HG03342 (cell line): Measurements from ENCODE around the gene RAI1.
"Not testable (repeated sequence)": the region's sequence is repeated elsewhere in the genome, so short reads cannot be mapped to it uniquely, and the experiment has no call there.

Source experiments
- ATAC-seq: cut with Tn5 transposase; IDR thresholded peaks from one replicate; pipeline ENCODE4 v1.9.1; 2021; ENCODE audit warnings: mild to moderate bottlenecking, moderate library complexity; ENCODE audit not compliant: unreplicated experiment

RAI1 gene

DNA sequence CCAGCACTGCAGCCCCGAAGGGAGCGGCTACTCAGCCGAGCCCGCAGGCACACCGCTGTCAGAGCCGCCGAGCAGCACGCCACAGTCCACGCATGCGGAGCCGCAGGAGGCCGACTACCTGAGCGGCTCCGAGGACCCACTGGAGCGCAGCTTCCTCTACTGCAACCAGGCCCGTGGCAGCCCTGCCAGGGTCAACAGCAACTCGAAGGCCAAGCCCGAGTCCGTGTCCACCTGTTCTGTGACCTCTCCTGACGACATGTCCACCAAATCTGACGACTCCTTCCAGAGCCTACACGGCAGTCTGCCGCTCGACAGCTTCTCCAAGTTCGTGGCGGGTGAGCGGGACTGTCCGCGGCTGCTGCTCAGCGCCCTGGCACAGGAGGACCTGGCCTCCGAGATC, 113.1 kb downstream of the RAI1 start:
- ATAC-seq = no peak

- ATAC-seq = no peak
These were observed 114.0 kb downstream of the RAI1 start for GRCh38 chr17:17795296-17795695.

DNA sequence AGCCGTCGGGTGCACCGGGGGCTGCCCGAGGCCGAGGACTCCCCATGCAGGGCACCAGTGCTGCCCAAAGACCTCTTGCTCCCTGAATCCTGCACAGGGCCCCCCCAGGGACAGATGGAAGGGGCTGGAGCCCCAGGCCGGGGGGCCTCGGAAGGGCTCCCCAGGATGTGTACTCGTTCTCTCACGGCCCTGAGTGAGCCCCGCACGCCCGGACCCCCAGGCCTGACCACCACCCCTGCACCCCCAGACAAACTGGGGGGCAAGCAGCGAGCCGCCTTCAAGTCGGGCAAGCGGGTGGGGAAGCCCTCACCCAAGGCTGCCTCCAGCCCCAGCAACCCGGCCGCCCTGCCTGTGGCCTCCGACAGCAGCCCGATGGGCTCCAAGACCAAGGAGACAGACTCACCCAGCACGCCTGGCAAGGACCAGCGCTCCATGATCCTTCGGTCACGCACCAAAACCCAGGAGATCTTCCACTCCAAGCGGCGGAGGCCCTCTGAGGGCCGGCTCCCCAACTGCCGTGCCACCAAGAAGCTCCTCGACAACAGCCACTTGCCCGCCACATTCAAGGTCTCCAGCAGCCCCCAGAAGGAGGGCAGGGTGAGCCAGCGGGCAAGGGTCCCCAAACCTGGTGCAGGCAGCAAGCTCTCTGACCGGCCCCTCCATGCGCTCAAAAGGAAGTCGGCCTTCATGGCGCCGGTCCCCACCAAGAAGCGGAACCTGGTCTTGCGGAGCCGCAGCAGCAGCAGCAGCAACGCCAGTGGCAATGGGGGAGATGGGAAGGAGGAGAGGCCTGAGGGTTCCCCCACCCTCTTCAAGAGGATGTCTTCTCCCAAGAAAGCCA, 114.9 kb downstream of the RAI1 start:
- no peak for ATAC-seq

- ATAC-seq = no peak
These were observed 115.5 kb downstream of the RAI1 start for GRCh38 chr17:17796787-17797061.

DNA sequence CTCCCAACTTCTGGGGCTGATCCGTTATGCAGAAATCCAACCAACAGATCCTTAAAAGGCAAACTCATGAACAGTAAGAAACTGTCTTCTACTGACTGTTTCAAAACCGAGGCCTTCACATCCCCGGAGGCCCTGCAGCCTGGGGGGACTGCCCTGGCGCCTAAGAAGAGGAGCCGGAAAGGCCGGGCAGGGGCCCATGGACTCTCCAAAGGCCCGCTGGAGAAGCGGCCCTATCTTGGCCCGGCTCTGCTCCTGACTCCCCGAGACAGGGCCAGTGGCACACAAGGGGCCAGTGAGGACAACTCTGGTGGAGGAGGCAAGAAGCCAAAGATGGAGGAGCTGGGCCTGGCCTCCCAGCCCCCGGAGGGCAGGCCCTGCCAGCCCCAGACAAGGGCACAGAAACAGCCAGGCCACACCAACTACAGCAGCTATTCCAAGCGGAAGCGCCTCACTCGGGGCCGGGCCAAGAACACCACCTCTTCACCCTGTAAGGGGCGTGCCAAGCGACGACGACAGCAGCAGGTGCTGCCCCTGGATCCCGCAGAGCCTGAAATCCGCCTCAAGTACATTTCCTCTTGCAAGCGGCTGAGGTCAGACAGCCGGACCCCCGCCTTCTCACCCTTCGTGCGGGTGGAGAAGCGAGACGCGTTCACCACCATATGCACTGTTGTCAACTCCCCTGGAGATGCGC, 116.0 kb downstream of the RAI1 start:
- ATAC-seq = no peak

DNA sequence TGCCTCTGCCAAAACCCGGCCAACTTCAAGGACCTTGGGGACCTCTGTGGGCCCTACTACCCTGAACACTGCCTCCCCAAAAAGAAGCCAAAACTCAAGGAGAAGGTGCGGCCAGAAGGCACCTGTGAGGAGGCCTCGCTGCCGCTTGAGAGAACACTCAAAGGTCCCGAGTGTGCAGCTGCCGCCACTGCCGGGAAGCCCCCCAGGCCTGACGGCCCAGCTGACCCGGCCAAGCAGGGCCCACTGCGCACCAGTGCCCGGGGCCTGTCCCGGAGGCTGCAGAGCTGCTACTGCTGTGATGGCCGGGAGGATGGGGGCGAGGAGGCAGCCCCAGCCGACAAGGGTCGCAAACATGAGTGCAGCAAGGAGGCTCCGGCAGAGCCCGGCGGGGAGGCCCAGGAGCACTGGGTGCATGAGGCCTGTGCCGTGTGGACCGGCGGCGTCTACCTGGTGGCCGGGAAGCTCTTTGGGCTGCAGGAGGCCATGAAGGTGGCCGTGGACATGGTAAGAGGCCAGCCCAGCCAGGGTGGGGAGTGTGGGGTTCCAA, 116.8 kb downstream of the RAI1 start:
- no peak for ATAC-seq

DNA sequence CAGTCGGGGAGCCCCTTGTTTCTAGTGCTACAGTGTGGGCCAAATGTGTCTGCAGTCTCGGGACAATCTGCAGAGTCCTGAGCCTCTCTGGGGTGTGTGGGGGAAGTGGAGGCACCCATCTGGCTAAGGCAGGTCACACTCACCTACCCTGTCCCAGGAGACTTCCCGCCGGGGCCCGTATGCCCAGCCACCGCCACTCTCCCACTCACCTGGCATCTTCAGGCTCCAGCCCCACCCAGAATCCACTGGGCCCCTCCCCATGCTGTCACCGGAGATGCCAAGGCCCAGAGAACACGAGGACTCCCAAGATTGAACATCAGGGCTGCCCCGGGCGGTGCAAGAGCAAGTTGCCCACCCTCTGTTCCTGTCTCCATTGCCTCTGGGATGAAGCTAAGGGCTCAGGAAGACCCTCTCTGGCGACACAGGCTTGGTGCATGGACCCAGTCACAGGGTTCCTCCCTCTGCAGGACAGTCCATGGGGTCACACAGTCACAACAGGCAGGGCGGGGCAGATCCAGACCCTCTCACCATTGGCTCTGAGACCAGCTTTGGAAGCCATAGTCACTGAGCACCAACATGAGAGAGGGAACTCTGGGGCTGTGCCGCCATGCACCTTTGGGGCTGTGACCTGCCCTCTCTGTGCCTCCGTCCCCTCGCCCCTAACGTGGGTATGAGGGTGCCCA, 117.5 kb downstream of the RAI1 start:
- ATAC-seq = no peak

DNA sequence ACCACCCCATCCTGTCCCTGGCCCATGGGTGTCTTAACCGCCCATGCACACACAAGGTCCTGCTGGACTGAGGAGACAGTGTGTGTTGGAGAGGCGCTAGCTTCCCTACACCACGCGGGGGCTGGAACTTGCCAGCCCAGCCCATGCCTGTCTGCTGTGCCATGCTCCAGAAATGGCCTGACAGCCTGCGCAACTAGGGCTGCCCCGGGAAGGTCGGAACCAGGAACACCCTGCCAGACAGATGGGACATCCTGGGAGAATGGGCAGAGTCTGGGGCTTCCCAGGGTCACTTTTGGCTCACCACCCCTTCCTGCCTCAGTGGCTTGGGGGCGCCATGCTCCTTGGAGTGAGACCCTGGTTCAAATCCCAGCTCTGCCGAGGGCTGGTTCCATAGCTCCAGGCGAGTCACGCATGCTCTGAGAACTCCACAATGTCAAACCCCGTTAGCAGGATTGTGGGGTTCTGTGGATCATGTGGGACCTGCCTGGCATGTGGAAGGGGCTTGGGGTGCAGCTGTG, 119.3 kb downstream of the RAI1 start:
- no peak for ATAC-seq

- no peak for ATAC-seq
These were observed 120.7 kb downstream of the RAI1 start for GRCh38 chr17:17801800-17802481.

DNA sequence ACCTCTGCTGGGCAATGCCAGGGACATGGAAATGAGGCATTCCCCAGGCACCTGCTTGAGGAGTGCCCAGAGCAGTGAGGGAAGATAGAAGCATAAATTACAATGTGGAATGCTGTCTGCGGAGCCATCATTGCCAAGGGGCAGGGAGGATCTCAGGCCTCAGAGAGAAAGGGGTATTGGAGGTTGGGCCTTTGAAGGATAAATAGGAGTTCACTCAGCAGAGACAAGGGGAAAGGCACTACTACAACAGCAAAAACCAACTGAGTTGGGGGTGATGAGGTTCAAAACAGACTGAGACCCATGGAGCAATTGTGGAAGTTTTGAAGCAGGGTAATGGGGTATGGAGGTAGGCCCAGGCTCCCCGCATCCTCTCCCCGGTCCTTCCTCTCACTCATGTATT, 122.7 kb downstream of the RAI1 start:
- no peak for ATAC-seq

DNA sequence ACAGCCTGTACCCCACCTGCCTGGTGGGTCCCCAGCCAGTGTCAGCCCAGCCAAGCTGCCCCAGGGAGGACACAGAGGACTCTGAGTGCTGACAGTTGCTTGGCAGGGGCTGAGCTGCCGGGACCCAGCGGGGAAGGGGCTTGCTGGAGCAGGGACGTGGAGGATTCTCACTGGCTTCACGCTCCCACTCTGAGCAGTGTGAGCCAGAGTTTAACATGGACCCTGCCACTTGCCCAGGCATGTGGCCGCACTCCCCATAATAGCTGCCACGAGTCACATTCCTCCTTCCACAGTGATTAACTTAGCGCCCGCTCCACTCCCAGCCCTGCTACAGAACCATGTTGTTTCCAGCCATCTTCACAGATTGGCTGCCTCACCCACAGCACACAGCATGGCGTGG, 124.3 kb downstream of the RAI1 start:
- ATAC-seq = no peak

GRCh38 chr17:17806035-17806434, 124.8 kb downstream of the RAI1 start:
- no peak for ATAC-seq

DNA sequence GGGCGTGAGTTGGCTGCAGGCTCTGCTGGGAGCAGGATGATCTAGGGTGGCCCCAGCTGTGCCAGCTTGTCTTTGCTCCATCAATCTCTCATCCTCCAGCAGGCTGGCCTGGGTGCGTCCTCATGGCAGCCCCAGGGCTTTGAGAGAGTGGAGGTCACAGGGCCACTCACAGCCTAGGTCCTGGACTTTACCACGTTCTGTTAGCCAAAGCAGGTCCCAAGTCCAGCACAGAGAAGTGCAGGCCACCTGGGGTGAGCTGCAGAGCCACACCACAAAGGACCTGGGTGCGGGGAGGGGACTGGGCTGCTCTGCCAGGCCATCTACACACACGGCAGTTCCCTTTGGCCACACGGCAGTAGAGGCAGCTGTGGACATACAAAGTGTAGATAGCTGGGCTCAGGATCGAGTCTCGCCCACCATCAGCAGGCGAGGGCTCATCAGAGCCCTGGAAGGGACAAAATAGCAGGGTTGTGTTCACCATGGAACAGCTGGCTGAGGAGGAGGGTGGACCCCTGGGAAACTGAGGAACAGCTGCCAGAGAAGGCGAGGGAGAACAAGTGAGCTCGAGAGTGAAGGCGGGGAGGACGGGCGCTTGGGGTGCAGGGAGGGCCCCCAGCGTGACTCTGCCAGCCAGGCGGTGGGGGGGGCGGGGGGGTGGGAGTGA, 125.5 kb downstream of the RAI1 start:
- ATAC-seq = no peak

- ATAC-seq = no peak
These were observed 126.2 kb downstream of the RAI1 start for GRCh38 chr17:17807440-17807839.

DNA sequence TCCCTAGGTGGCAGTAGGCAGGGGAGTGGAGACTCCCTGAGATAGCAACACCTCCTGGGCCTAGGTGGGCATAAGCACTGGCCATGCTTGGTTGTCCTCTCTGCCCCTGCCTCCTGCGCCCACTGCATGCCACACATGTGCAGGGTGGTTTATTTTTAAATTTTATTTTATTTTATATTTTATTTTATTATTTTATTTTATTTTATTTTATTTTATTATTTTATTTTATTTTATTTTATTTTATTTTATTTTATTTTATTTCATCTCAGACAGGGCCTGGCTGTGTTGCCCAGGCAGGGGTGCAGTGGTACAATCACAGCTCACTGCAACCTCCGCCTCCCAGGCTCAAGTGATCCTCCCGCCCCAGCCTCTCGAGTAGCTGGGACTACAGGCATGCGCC, 126.9 kb downstream of the RAI1 start:
- not testable (repeated sequence) for ATAC-seq

- peak; percentile 45 for ATAC-seq
These were observed 127.6 kb downstream of the RAI1 start for GRCh38 chr17:17808706-17809432.

GRCh38 chr17:17809531-17810083, 128.3 kb downstream of the RAI1 start:
- no peak for ATAC-seq

DNA sequence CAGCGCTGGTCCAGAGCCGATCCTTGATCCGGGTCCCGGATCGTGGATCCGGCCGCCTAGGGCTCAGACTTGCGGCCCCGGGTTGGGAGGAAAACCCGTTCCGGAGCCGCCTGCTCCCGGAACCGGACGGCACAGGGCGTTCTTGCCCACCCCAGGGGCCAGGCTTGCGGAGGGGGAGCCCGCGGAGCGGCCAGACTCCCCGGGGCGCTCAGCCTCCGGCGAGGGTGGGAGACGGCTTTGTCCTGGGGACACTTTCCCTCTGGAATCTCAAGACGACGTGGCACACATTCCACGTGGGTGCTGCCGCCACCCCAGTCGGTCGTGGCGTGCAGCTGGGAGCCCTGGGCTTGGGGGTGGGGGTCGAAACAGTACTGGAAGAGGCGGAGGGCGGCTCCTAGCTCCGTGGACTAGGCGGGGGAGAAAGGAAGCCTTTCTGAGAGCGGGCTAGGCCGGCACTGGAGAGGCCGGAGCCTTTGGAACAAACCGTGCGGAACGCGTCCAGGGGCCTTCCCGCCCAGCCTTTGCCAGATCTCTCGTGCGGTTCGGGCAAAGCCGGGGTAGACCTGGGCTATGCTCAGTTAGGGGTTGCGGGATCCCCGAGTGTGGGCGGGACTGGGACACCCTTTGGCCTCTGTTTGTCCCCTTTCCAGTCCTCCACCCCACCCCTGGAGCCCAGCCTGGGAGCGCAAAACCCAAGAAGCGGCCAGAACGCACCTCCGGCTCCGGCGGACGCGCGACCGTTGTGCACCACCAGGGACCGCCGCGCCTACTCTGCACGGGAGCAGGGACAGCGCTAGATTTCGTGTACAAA, 129.0 kb downstream of the RAI1 start:
- ATAC-seq = no peak

DNA sequence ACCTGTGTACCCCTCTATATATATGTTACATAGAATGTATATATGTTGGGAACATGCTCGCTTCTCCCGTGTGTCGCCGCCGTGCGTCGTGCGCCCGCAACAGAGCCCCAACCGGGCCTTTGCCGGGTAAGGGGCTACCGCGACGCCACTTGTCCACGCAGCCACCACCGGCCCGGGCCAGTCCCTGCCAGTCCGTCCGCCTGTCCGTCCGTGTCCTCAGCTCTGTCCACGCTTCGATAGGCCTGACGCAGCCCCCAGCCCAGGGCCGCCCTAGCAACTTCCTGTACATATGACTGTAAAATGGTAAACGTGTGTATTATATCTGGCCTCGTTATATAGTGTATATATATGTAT, 129.6 kb downstream of the RAI1 start:
- no peak for ATAC-seq
